Measurements from ENCODE around the gene MGAT5B. TPM values are rescaled to one million over a fixed set of nuclear protein-coding genes. Genes with fewer than 3 reads are reported as not detected.

Gene MGAT5B
- total and polyA plus RNA-seq, 7 donors: 0.16 to 0.83 (median 0.51) TPM; not detected in 2

- no peaks in the 10 kb centered on the region for H3K9me3 ChIP-seq
- no peaks in the 10 kb centered on the region for H3K4me1 ChIP-seq
- H3K27ac ChIP-seq: no peak overlapping the region
- H3K4me3 ChIP-seq: no peak overlapping the region
- 64 to 74% methylated on average over 13 of the region's 13 CpGs for WGBS, 2 donors
- no peaks in the 10 kb centered on the region for H3K36me3 ChIP-seq
- H3K27me3 ChIP-seq: peaks cover 0 to 3% (median 0%) of the 10 kb centered on the region in 3 donors
- DNase-seq: no peak
- TF ChIP-seq POLR2A (IDR thresholded peaks at IDR 0.05): no peak
- no peak for TF ChIP-seq POLR2AphosphoS5 (IDR thresholded peaks at IDR 0.05)
- TF ChIP-seq, protein P1, sequence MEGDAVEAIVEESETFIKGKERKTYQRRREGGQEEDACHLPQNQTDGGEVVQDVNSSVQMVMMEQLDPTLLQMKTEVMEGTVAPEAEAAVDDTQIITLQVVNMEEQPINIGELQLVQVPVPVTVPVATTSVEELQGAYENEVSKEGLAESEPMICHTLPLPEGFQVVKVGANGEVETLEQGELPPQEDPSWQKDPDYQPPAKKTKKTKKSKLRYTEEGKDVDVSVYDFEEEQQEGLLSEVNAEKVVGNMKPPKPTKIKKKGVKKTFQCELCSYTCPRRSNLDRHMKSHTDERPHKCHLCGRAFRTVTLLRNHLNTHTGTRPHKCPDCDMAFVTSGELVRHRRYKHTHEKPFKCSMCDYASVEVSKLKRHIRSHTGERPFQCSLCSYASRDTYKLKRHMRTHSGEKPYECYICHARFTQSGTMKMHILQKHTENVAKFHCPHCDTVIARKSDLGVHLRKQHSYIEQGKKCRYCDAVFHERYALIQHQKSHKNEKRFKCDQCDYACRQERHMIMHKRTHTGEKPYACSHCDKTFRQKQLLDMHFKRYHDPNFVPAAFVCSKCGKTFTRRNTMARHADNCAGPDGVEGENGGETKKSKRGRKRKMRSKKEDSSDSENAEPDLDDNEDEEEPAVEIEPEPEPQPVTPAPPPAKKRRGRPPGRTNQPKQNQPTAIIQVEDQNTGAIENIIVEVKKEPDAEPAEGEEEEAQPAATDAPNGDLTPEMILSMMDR (IDR thresholded peaks at IDR 0.05): no peak
- TF ChIP-seq EP300 (IDR thresholded peaks at IDR 0.05): no peak
- intact Hi-C loops (cut with DNase I): no loop called here
Measured at GRCh38 chr17:76893623-76894334, 25.6 kb downstream of the MGAT5B start.

- H3K4me3 ChIP-seq: no peak overlapping the region
- no peaks in the 10 kb centered on the region for H3K9me3 ChIP-seq
- no peak for DNase-seq
- 94 to 98% methylated on average over 11 of the region's 11 CpGs for WGBS, 2 donors
- H3K36me3 ChIP-seq: no peaks in the 10 kb centered on the region
- intact Hi-C loops (cut with DNase I): no loop called here
- H3K27ac ChIP-seq: no peak overlapping the region
- peaks cover 0 to 5% (median 0%) of the 10 kb centered on the region in 3 donors for H3K27me3 ChIP-seq
- TF ChIP-seq EP300 (IDR thresholded peaks at IDR 0.05): no peak
- TF ChIP-seq POLR2AphosphoS5 (IDR thresholded peaks at IDR 0.05): no peak
- TF ChIP-seq POLR2A (IDR thresholded peaks at IDR 0.05): no peak
- TF ChIP-seq, protein P1 (IDR thresholded peaks at IDR 0.05): no peak
- no peaks in the 10 kb centered on the region for H3K4me1 ChIP-seq
Measured at GRCh38 chr17:76894842-76895241, 26.6 kb downstream of the MGAT5B start.

- intact Hi-C loops (cut with DNase I): no loop called here
- Histone ChIP-seq H3K4me1 (no peaks in the 10 kb centered on the region), H3K4me3 (no peak overlapping the region), H3K27me3 (peaks cover 0 to 2% (median 0%) of the 10 kb centered on the region in 3 donors), H3K9me3 (no peaks in the 10 kb centered on the region), H3K36me3 (no peaks in the 10 kb centered on the region), H3K27ac (no peak overlapping the region)
- 72 to 85% methylated on average over 10 of the region's 10 CpGs for WGBS, 2 donors
- no peak for DNase-seq
- no peak for TF ChIP-seq EP300 (IDR thresholded peaks at IDR 0.05)
- TF ChIP-seq, protein P1 (IDR thresholded peaks at IDR 0.05): no peak
- no peak for TF ChIP-seq POLR2AphosphoS5 (IDR thresholded peaks at IDR 0.05)
- TF ChIP-seq POLR2A (IDR thresholded peaks at IDR 0.05): no peak
Measured at GRCh38 chr17:76897023-76897422, 28.8 kb downstream of the MGAT5B start.

DNA sequence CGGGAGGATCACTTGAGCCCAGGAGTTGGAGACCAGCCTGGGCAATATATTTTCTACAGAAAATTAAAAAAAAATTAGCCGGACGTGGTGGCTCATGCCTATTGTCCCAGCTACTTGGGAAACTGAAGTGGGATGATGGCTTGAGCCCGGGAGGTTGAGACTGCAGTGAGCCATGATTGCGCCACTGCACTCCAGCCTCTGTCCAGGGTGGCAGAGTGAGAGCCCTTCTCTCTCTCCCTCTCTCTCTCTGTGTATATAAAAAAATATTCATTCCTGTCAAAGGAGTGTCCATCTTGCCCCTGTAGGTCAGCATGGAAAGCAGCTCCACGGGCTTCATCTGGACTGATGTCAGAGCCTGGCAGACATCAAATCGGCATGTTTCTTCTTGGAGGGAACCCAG is 31.2 kb downstream of the MGAT5B start:
- H3K4me3 ChIP-seq: no peak overlapping the region
- H3K27me3 ChIP-seq: peaks cover 0 to 2% (median 0%) of the 10 kb centered on the region in 3 donors
- TF ChIP-seq POLR2AphosphoS5 (IDR thresholded peaks at IDR 0.05) (no peak), EP300 (IDR thresholded peaks at IDR 0.05) (no peak), POLR2A (IDR thresholded peaks at IDR 0.05) (no peak)
- TF ChIP-seq, protein P1 (IDR thresholded peaks at IDR 0.05): no peak
- H3K9me3 ChIP-seq: no peaks in the 10 kb centered on the region
- H3K4me1 ChIP-seq: no peaks in the 10 kb centered on the region
- no peak overlapping the region for H3K27ac ChIP-seq
- 79 to 89% methylated on average over 7 of the region's 7 CpGs for WGBS, 2 donors
- intact Hi-C loops (cut with DNase I): no loop called here
- DNase-seq: no peak
- no peaks in the 10 kb centered on the region for H3K36me3 ChIP-seq

All from sigmoid colon (tissue), 7 donors.